Omental fat pad (tissue), 4 donors: ENCODE measurements around the gene CERK. TPM values are rescaled to one million over a fixed set of nuclear protein-coding genes. Genes with fewer than 3 reads are reported as not detected.

Experiments
- ATAC-seq: fragments of 150-250 bp; one replicate; pipeline ENCODE4 v1.9.1; 2016; ENCODE audit warnings: mild to moderate bottlenecking, moderate library complexity; ENCODE audit not compliant: low FRiP score
- DNase-seq: peaks from one replicate; pipeline ENCODE4 v3.0.0-alpha.2; 2019; ENCODE audit warnings: low spot score
- total RNA-seq, 4 donors: library from RNA; depleted of rRNA; stranded (reverse); fragments of >200 nt; gene quantifications; one replicate each; pipeline ENCODE4 v1.1.0, GENCODE V29; 2016
- TF ChIP-seq, protein P1 (sequence below), 3 donors: fragments of 450-650 bp; IDR thresholded peaks; one replicate each; pipeline ENCODE4 v1.5.1; 2016 to 2017; ENCODE audit warnings: antibody characterized with exemption in 3 of 3, mild to moderate bottlenecking in 3 of 3, moderate library complexity in 2 of 3

CERK gene
- total RNA-seq, 4 donors from 2014 or later = 32.7 to 47.8 (median 39.7) TPM

DNA sequence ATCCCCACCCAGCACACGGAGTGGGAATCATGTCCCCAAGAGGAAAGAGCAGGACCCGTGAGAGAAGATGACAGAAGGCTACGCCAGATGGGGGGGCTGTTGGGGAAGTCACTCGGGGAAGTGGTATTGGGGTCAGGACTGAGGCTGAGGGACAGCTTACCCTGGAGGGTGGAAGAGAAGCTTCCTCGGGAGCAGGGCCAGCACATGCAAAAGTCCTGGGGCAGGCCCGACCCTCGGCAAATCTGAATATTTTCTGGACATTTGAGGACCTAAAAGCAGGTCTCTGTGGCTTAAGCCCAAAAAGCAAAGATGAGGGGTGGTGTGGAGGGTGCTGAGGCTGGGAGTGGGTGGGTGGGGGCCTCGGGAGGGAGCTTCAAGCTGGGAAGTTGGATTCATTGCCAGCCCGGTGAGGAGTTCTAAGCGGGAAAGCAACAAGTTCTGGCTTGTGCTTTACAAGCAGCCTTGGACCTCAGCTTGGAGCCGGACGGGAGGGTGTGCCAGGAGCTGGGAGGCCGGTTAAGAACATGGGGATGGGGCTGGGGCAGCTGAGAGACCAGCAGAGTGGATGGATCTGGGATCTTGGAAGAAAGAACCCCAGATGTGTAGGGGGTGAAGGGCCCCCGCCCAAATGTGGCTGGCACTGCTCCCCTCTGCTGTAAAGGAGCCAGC is 83.0 kb downstream of the CERK start:
- ATAC-seq (no peak), DNase-seq (no peak)
- TF ChIP-seq, protein P1, sequence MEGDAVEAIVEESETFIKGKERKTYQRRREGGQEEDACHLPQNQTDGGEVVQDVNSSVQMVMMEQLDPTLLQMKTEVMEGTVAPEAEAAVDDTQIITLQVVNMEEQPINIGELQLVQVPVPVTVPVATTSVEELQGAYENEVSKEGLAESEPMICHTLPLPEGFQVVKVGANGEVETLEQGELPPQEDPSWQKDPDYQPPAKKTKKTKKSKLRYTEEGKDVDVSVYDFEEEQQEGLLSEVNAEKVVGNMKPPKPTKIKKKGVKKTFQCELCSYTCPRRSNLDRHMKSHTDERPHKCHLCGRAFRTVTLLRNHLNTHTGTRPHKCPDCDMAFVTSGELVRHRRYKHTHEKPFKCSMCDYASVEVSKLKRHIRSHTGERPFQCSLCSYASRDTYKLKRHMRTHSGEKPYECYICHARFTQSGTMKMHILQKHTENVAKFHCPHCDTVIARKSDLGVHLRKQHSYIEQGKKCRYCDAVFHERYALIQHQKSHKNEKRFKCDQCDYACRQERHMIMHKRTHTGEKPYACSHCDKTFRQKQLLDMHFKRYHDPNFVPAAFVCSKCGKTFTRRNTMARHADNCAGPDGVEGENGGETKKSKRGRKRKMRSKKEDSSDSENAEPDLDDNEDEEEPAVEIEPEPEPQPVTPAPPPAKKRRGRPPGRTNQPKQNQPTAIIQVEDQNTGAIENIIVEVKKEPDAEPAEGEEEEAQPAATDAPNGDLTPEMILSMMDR (IDR thresholded peaks at IDR 0.05) = no peak

GRCh38 chr22:46654426-46654825 is 83.6 kb downstream of the CERK start:
- TF ChIP-seq, protein P1 (IDR thresholded peaks at IDR 0.05) = no peak
- ATAC-seq = no peak

DNA sequence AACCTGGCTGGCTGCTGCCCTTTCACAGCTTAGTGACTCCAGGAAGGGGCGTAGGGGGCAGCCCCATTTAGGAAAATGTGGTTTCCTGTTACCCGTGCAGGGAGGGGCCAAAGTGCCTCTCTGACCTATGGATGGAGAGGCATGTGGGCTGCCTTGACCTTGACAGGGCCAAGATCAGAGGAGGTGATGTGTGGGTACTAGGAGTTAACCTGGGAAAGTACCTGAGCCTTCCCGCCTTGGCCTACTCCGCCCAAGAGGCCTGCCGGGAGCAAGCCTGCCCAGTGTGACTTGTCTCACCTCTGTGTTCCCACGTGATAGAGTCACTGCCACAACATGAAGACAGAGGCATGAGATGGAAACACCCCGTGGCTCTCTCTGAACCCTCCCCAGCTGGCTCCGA is 84.5 kb downstream of the CERK start:
- no peak for DNase-seq
- ATAC-seq = no peak

More at GRCh38 chr22:46654426-46654825, 83.6 kb downstream of the CERK start:
- DNase-seq = no peak

GRCh38 chr22:46652847-46653331 is 85.2 kb downstream of the CERK start:
- ATAC-seq = no peak
- DNase-seq = no peak

More for the DNA sequence above, 84.5 kb downstream of the CERK start:
- TF ChIP-seq, protein P1 (IDR thresholded peaks at IDR 0.05) = no peak

DNA sequence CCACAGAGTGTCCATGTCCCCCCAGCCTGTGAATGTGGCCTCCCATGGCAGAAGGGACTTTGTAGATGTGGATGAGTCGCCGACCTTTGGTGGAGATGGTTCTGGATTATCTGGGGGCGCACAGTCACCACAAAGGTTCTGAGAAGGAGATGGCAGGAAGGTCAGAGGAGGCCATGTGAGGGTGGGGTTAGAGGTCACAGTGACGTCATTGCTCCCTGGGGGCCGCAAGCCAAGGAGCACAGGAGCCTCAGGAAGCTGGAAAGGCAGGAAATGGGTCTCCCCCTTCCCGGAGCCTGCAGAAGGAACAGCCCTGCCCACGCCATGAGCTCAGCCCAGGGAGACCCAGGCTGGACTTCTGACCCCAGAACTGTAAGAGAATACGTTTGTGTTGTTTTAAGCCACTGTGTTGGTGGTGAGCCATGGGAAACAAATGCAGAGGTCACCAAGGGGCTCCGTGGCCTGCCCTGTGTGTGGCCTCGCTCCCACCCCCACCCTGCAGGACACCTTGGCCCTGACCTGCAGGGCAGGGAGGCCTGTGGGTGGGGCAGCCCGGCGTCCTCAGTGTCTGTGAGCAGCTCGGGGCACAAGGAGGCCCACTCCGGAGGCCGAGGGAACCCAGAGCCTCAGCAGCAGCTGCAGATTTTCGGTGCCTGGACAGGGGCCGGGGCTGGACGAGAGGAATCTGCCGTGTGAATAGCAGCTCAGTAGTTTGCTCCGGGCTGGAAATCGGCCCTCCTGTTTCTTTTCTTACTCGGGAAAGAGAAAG is 85.8 kb downstream of the CERK start:
- ATAC-seq (no peak), DNase-seq (no peak)
- TF ChIP-seq, protein P1 (IDR thresholded peaks at IDR 0.05) = no peak

More at GRCh38 chr22:46652847-46653331, 85.2 kb downstream of the CERK start:
- TF ChIP-seq, protein P1 (IDR thresholded peaks at IDR 0.05) = no peak

DNA sequence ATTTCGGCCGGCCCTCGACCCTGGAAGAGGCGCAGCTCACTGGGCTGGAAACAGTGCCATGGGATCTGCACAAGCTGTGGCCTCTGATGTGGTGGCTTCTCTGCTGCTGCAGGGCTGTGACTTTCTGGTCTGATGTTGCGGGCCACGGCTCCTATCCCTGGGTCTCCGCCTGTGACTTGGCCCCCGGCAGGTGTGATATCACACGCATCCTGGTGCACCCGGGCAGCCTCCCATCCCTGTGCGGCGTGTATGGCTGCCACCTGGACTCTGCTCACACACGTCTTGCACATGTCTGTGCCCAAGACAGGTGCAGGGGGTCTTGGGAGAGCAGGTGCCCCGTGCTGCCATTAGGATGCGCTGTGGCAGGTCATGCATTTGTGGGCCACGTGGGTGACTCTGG is 86.7 kb downstream of the CERK start:
- DNase-seq (no peak), ATAC-seq (no peak)
- TF ChIP-seq, protein P1 (IDR thresholded peaks at IDR 0.05) = no peak
